DOHH2 (cell line): Measurements from ENCODE around the gene ABHD1.
"Not testable (repeated sequence)": the region's sequence is repeated elsewhere in the genome, so short reads cannot be mapped to it uniquely, and the experiment has no call there.

Experiments used
- EZH2phosphoT487 ChIP-seq: fragments of 200-600 bp; sonication (generic); IDR thresholded peaks from 2 replicates; pipeline ENCODE4 v1.6.1; 2017; ENCODE audit warnings: borderline replicate concordance, mild to moderate bottlenecking, antibody characterized with exemption, low read length, moderate library complexity, mixed read lengths
- TF ChIP-seq, protein P1 (sequence below): fragments of 200-600 bp; sonication (generic); IDR thresholded peaks from one replicate; pipeline ENCODE4 v1.5.1; 2014; ENCODE audit warnings: antibody characterized with exemption, mild to moderate bottlenecking, low read depth, low read length; ENCODE audit not compliant: poor library complexity, severe bottlenecking

DNA sequence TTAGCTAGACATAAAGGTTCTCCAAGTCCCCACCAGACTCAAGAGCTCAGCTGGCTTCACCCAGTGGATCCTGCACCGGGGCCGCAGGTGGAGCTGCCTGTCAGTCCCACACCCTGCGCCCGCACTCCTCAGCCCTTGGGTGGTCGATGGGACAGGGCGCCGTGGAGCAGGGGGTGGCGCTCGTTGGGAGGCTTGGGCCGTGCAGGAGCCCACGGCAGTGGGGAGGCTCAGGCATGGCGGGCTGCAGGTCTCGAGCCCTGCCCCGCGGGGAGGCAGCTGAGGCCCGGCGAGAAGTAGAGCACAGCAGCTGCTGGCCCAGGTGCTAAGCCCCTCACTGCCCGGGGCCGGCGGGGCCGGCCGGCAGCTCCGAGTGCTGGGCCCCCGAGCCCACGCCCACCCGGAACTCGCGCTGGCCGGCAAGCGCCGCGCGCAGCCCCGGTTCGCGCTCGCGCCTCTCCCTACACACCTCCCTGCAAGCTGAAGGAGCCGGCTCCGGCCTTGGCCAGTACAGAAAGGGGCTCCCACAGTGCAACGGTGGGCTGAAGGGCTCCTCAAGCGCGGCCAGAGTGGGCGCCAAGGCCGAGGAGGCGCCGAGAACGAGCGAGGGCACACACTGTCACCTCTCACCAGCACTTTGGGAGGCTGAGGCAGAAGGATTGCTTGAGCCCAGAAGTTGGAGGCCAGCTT, 12.1 kb upstream of the ABHD1 start:
- TF ChIP-seq, protein P1, sequence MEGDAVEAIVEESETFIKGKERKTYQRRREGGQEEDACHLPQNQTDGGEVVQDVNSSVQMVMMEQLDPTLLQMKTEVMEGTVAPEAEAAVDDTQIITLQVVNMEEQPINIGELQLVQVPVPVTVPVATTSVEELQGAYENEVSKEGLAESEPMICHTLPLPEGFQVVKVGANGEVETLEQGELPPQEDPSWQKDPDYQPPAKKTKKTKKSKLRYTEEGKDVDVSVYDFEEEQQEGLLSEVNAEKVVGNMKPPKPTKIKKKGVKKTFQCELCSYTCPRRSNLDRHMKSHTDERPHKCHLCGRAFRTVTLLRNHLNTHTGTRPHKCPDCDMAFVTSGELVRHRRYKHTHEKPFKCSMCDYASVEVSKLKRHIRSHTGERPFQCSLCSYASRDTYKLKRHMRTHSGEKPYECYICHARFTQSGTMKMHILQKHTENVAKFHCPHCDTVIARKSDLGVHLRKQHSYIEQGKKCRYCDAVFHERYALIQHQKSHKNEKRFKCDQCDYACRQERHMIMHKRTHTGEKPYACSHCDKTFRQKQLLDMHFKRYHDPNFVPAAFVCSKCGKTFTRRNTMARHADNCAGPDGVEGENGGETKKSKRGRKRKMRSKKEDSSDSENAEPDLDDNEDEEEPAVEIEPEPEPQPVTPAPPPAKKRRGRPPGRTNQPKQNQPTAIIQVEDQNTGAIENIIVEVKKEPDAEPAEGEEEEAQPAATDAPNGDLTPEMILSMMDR = not testable (repeated sequence)
- TF ChIP-seq EZH2phosphoT487 = not testable (repeated sequence)
